ENCODE data around the gene TIPARP.
"Not testable (repeated sequence)": the region's sequence is repeated elsewhere in the genome, so short reads cannot be mapped to it uniquely, and the experiment has no call there.

The TIPARP gene

GRCh38 chr3:156646958-156647357 is 27.4 kb upstream of the TIPARP start:
- DNase-seq (ENCODE audit: low read depth), result no peak

GRCh38 chr3:156648086-156648485 is 26.3 kb upstream of the TIPARP start:
- no peak for DNase-seq (ENCODE audit: low read depth)

- no peak for DNase-seq (ENCODE audit: low read depth)
Observed at GRCh38 chr3:156649681-156650080, 24.7 kb upstream of the TIPARP start.

GRCh38 chr3:156652661-156653060 is 21.7 kb upstream of the TIPARP start:
- not testable (repeated sequence) for DNase-seq (ENCODE audit: low read depth)

GRCh38 chr3:156654834-156655233 is 19.6 kb upstream of the TIPARP start:
- DNase-seq (ENCODE audit: low read depth), result no peak

- DNase-seq (ENCODE audit: low read depth), result no peak
Observed at GRCh38 chr3:156655819-156656550, 18.4 kb upstream of the TIPARP start.

GRCh38 chr3:156657440-156657839 is 16.9 kb upstream of the TIPARP start:
- DNase-seq (ENCODE audit: low read depth), result no peak

GRCh38 chr3:156657862-156658731 is 16.3 kb upstream of the TIPARP start:
- DNase-seq (ENCODE audit: low read depth), result no peak

GRCh38 chr3:156658732-156659090 is 15.7 kb upstream of the TIPARP start:
- no peak for DNase-seq (ENCODE audit: low read depth)

GRCh38 chr3:156659260-156659659 is 15.1 kb upstream of the TIPARP start:
- no peak for DNase-seq (ENCODE audit: low read depth)

- no peak for DNase-seq (ENCODE audit: low read depth)
Observed at GRCh38 chr3:156661155-156661554, 13.2 kb upstream of the TIPARP start.

- no peak for DNase-seq (ENCODE audit: low read depth)
Observed at GRCh38 chr3:156664011-156664830, 10.2 kb upstream of the TIPARP start.

GRCh38 chr3:156664831-156665178 is 9.6 kb upstream of the TIPARP start:
- no peak for DNase-seq (ENCODE audit: low read depth)

GRCh38 chr3:156665291-156665690 is 9.1 kb upstream of the TIPARP start:
- no peak for DNase-seq (ENCODE audit: low read depth)

- no peak for DNase-seq (ENCODE audit: low read depth)
Observed at GRCh38 chr3:156666073-156666472, 8.3 kb upstream of the TIPARP start.

GRCh38 chr3:156668073-156668763 is 6.2 kb upstream of the TIPARP start:
- DNase-seq (ENCODE audit: low read depth), result no peak

GRCh38 chr3:156670077-156670476 is 4.3 kb upstream of the TIPARP start:
- DNase-seq (ENCODE audit: low read depth), result no peak

GRCh38 chr3:156670652-156671051 is 3.7 kb upstream of the TIPARP start:
- DNase-seq (ENCODE audit: low read depth), result no peak

GRCh38 chr3:156673732-156674045 is 701 bp upstream of the TIPARP start:
- DNase-seq (ENCODE audit: low read depth), result no peak

GRCh38 chr3:156674911-156675829 is 780 bp downstream of the TIPARP start:
- DNase-seq (ENCODE audit: low read depth), result peak; percentile 14

Measured in stimulated activated CD8-positive, alpha-beta memory T cell treated with anti-CD3 and anti-CD28 coated beads, Interleukin-12 subunit alpha, Interleukin-12 subunit beta, amount 100 ng/mL, for 1 hour (primary cell).